Hepatocyte (in vitro differentiated cells): ENCODE data around the gene TLCD3B. TPM values are rescaled to one million over a fixed set of nuclear protein-coding genes. Genes with fewer than 3 reads are reported as not detected.

Source experiments
- DNase-seq: peaks from one replicate; pipeline ENCODE4 v3.0.0-alpha.2; 2016; ENCODE audit warnings: low spot score
- H2AFZ ChIP-seq: fragments of 200-600 bp; sonication (generic); 2 replicates; pipeline ENCODE4 v1.6.0; 2016; ENCODE audit warnings: antibody characterized with exemption, mild to moderate bottlenecking
- H3K27ac ChIP-seq: fragments of 200-600 bp; sonication (generic); 2 replicates; pipeline ENCODE4 v1.5.1; 2016; ENCODE audit warnings: mild to moderate bottlenecking
- H3K27me3 ChIP-seq: fragments of 200-600 bp; sonication (generic); 2 replicates; pipeline ENCODE4 v1.6.1; 2016
- H3K36me3 ChIP-seq: fragments of 200-600 bp; sonication (generic); replicated peaks from 2 replicates; pipeline ENCODE4 v1.5.1; 2016; ENCODE audit warnings: low read depth; ENCODE audit not compliant: insufficient read depth
- H3K4me1 ChIP-seq: fragments of 200-600 bp; sonication (generic); 2 replicates; pipeline ENCODE4 v1.5.1; 2016; ENCODE audit warnings: mild to moderate bottlenecking, moderate library complexity; ENCODE audit not compliant: insufficient read depth
- H3K4me2 ChIP-seq: fragments of 200-600 bp; sonication (generic); 2 replicates; pipeline ENCODE4 v1.6.0; 2016
- H3K4me3 ChIP-seq: fragments of 200-600 bp; sonication (generic); 2 replicates; pipeline ENCODE4 v1.5.1; 2016; ENCODE audit warnings: mild to moderate bottlenecking
- H3K79me2 ChIP-seq: fragments of 200-600 bp; sonication (generic); 2 replicates; pipeline ENCODE4 v1.6.0; 2017; ENCODE audit warnings: mild to moderate bottlenecking
- H3K9me2 ChIP-seq: fragments of 200-600 bp; sonication (generic); replicated peaks from 2 replicates; pipeline ENCODE4 v1.6.0; 2017; ENCODE audit warnings: mild to moderate bottlenecking; ENCODE audit not compliant: insufficient read depth
- H3K9me3 ChIP-seq: fragments of 200-600 bp; sonication (generic); 2 replicates; pipeline ENCODE4 v1.5.1; 2016; ENCODE audit warnings: low read depth, mild to moderate bottlenecking
- H4K20me1 ChIP-seq: fragments of 200-600 bp; sonication (generic); 2 replicates; pipeline ENCODE4 v1.6.0; 2016; ENCODE audit warnings: mild to moderate bottlenecking; ENCODE audit not compliant: insufficient read depth, poor library complexity, severe bottlenecking
- EZH2 ChIP-seq: fragments of 200-600 bp; sonication (generic); IDR thresholded peaks from 2 replicates; pipeline ENCODE4 v1.6.1; 2016; ENCODE audit warnings: antibody characterized with exemption, mild to moderate bottlenecking, borderline replicate concordance
- EZH2phosphoT487 ChIP-seq: fragments of 200-600 bp; sonication (generic); IDR thresholded peaks from one replicate; pipeline ENCODE4 v1.6.1; 2018; ENCODE audit warnings: antibody characterized with exemption, mild to moderate bottlenecking, low read depth, moderate library complexity; ENCODE audit not compliant: unreplicated experiment, severe bottlenecking
- WGBS: methylation state at CpG from one replicate; pipeline ENCODE4 v1.1.6; 2016; ENCODE audit warnings: low lambda C conversion rate; ENCODE audit errors: missing lambda C conversion rate; 5-methylcytosine and 5-hydroxymethylcytosine counted together
- polyA plus RNA-seq: library from polyadenylated mRNA; unstranded; fragments of >200 nt; fragmentation: Nextera tagmentation; extraction: Ambion mirVana; gene quantifications from 2 replicates; pipeline ENCODE4 v1.2.1, GENCODE V29; 2016
- total RNA-seq: library from RNA; depleted of rRNA; stranded (reverse); fragments of >200 nt; gene quantifications from 2 replicates; pipeline ENCODE4 v1.2.3, GENCODE V29; 2014
- TF ChIP-seq, protein P1 (sequence below): fragments of 200-600 bp; sonication (generic); IDR thresholded peaks from 2 replicates; pipeline ENCODE4 v1.5.1; 2016; ENCODE audit warnings: antibody characterized with exemption, mild to moderate bottlenecking; ENCODE audit not compliant: poor library complexity

Gene TLCD3B
- total and polyA plus RNA-seq, 2 experiments from 2014 or later: not detected

DNA sequence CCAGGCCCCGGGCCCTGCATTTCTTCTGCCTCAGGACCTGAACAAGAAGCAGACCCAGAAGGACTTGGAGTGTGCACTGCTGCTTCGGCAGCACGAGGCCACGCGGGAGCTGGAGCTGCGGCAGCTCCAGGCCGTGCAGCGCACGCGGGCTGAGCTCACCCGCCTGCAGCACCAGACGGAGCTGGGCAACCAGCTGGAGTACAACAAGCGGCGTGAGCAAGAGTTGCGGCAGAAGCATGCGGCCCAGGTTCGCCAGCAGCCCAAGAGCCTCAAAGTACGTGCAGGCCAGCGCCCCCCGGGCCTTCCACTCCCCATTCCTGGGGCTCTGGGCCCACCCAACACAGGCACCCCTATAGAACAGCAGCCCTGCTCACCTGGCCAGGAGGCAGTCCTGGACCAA, 44.8 kb downstream of the TLCD3B start:
- Histone ChIP-seq H3K4me2 (no peak overlapping the region), H4K20me1 (no peaks in the 10 kb centered on the region), H3K9me3 (no peaks in the 10 kb centered on the region), H3K4me3 (no peak overlapping the region), H2AFZ (no peak overlapping the region), H3K79me2 (no peaks in the 10 kb centered on the region), H3K27me3 (no peaks in the 10 kb centered on the region), H3K9me2 (no peaks in the 10 kb centered on the region), H3K36me3 (no peaks in the 10 kb centered on the region), H3K27ac (no peak overlapping the region), H3K4me1 (no peaks in the 10 kb centered on the region)
- no peak for TF ChIP-seq EZH2phosphoT487
- WGBS: 94% methylated on average over 20 of the region's 20 CpGs
- DNase-seq: no peak

DNA sequence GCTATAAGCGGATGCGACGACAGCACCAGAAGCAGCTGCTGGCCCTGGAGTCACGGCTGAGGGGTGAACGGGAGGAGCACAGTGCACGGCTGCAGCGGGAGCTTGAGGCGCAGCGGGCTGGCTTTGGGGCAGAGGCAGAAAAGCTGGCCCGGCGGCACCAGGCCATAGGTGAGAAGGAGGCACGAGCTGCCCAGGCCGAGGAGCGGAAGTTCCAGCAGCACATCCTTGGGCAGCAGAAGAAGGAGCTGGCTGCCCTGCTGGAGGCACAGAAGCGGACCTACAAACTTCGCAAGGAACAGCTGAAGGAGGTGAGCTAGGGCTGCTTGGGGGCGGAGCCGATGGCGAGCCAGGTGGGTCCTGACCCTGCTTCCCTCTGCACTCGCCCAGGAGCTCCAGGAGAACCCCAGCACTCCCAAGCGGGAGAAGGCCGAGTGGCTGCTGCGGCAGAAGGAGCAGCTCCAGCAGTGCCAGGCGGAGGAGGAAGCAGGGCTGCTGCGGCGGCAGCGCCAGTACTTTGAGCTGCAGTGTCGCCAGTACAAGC, 45.7 kb downstream of the TLCD3B start:
- WGBS: 97% methylated on average over 26 of the region's 28 CpGs
- Histone ChIP-seq H3K4me2 (no peak overlapping the region), H3K9me3 (no peaks in the 10 kb centered on the region), H2AFZ (no peak overlapping the region), H4K20me1 (no peaks in the 10 kb centered on the region), H3K4me3 (no peak overlapping the region), H3K4me1 (no peaks in the 10 kb centered on the region), H3K36me3 (no peaks in the 10 kb centered on the region), H3K27ac (no peak overlapping the region), H3K9me2 (no peaks in the 10 kb centered on the region), H3K27me3 (no peaks in the 10 kb centered on the region), H3K79me2 (no peaks in the 10 kb centered on the region)
- DNase-seq: no peak
- no peak for TF ChIP-seq EZH2phosphoT487
- TF ChIP-seq, protein P1, sequence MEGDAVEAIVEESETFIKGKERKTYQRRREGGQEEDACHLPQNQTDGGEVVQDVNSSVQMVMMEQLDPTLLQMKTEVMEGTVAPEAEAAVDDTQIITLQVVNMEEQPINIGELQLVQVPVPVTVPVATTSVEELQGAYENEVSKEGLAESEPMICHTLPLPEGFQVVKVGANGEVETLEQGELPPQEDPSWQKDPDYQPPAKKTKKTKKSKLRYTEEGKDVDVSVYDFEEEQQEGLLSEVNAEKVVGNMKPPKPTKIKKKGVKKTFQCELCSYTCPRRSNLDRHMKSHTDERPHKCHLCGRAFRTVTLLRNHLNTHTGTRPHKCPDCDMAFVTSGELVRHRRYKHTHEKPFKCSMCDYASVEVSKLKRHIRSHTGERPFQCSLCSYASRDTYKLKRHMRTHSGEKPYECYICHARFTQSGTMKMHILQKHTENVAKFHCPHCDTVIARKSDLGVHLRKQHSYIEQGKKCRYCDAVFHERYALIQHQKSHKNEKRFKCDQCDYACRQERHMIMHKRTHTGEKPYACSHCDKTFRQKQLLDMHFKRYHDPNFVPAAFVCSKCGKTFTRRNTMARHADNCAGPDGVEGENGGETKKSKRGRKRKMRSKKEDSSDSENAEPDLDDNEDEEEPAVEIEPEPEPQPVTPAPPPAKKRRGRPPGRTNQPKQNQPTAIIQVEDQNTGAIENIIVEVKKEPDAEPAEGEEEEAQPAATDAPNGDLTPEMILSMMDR: no peak
- TF ChIP-seq EZH2: no peak

DNA sequence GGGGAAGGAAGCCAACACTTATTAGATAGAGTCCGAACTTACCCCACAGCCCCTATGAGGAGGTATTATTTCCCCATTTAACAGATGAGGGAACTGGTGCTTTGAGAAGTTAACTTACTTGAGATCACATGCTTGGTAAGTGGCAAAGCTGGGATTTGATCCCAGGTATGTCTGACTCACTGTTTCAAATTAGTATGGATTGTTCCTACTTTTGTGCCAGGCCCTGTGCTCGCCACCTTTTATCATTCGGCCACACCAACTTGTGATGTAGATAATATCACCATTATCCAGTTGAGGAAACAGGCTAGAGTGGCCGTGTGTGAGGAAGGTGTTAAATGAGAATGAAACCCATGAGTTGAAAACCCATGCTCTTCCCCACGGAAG, 46.3 kb downstream of the TLCD3B start:
- Histone ChIP-seq H3K4me2 (no peak overlapping the region), H3K9me3 (no peaks in the 10 kb centered on the region), H3K27ac (no peak overlapping the region), H4K20me1 (no peaks in the 10 kb centered on the region), H3K4me1 (no peaks in the 10 kb centered on the region), H3K4me3 (no peak overlapping the region), H3K9me2 (no peaks in the 10 kb centered on the region), H3K79me2 (no peaks in the 10 kb centered on the region), H3K27me3 (no peaks in the 10 kb centered on the region), H3K36me3 (no peaks in the 10 kb centered on the region), H2AFZ (no peak overlapping the region)
- 96% methylated on average over 5 of the region's 5 CpGs for WGBS
- TF ChIP-seq EZH2phosphoT487 (no peak), EZH2 (no peak)
- TF ChIP-seq, protein P1: no peak
- no peak for DNase-seq

DNA sequence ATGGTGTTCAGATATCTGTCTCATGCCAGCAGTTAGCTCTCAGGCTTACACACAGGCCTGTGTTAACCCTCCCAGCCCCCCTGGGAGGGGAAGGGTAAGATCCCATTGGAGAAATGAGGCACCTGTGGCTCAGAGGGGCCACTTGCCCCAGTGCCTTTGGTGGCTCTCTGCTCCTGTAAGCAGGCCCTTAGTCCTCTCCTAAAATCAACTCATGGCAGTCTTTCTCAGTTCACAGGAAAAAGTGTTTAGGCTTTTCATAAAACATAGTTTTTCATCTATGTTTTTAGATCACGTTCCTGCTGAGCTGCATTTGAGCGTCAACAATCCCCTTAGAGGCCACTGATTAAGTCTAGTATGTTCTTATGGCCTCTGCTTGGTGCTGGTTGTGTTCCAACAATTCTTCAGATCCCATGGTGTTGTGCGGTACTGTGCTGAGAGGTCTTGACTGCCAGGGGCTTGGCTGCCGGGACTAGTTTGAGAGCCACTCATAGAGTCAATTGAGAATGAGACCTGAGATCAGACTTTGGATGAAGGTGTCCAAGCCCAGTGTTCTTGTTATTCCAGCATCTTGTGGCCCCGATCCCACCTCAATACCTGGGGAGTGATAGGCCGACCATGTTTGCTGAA, 46.8 kb downstream of the TLCD3B start:
- Histone ChIP-seq H4K20me1 (no peaks in the 10 kb centered on the region), H3K27ac (no peak overlapping the region), H3K9me3 (no peaks in the 10 kb centered on the region), H3K36me3 (no peaks in the 10 kb centered on the region), H3K9me2 (no peaks in the 10 kb centered on the region), H3K4me1 (no peaks in the 10 kb centered on the region), H3K4me2 (no peak overlapping the region), H3K27me3 (no peaks in the 10 kb centered on the region), H2AFZ (no peak overlapping the region), H3K79me2 (no peaks in the 10 kb centered on the region), H3K4me3 (no peak overlapping the region)
- TF ChIP-seq EZH2phosphoT487 (no peak), EZH2 (no peak)
- TF ChIP-seq, protein P1: no peak
- no peak for DNase-seq
- WGBS: 97% methylated on average over 6 of the region's 6 CpGs
